KOPT-K1 (cell line): Measurements from ENCODE around the gene PGBD5.

Experiments
- H3K27ac ChIP-seq: fragments of 200-600 bp; sonication (generic); 2 replicates; pipeline ENCODE4 v1.5.1; 2016; ENCODE audit warnings: antibody characterized with exemption, mild to moderate bottlenecking, low read depth, low read length; ENCODE audit not compliant: poor library complexity, severe bottlenecking
- H3K36me3 ChIP-seq: fragments of 200-600 bp; sonication (generic); 2 replicates; pipeline ENCODE4 v1.5.1; 2017; ENCODE audit warnings: antibody characterized with exemption, mild to moderate bottlenecking, low read length, moderate library complexity; ENCODE audit not compliant: insufficient read depth
- H3K9me3 ChIP-seq: fragments of 200-600 bp; sonication (generic); 2 replicates; pipeline ENCODE4 v1.5.1; 2017; ENCODE audit warnings: antibody characterized with exemption, low read length, mild to moderate bottlenecking; ENCODE audit not compliant: insufficient read depth, poor library complexity, severe bottlenecking

The PGBD5 gene

GRCh38 chr1:230326971-230327891 lies 98.9 kb downstream of the PGBD5 start:
- Histone ChIP-seq H3K36me3 (no peaks in the 10 kb centered on the region), H3K9me3 (no peaks in the 10 kb centered on the region), H3K27ac (no peak overlapping the region)

DNA sequence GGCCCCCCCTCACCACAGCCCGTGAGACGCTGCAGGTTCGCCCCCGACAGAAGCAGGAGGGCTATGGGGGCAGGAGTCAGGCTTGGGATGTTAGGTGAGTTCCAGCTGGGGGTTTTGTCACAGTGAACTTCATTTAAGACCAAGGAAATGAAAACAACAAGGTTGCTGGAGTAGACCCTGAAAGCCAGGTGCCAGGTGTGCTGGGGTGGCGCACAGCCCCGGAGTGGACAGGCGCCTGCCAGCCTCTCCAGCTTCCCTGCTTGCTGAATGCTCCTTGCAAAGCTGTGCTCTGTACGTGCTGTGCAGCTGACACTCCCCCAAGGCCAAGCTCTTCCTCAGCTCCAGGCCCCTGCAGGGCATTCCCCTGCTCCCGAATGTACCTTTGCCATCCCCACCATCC lies 102.4 kb downstream of the PGBD5 start:
- Histone ChIP-seq H3K27ac (no peak overlapping the region), H3K36me3 (no peaks in the 10 kb centered on the region), H3K9me3 (no peaks in the 10 kb centered on the region)

- H3K9me3 ChIP-seq: no peaks in the 10 kb centered on the region
- H3K36me3 ChIP-seq: no peaks in the 10 kb centered on the region
- no peak overlapping the region for H3K27ac ChIP-seq
Observed at GRCh38 chr1:230322967-230323547, 103.1 kb downstream of the PGBD5 start.

DNA sequence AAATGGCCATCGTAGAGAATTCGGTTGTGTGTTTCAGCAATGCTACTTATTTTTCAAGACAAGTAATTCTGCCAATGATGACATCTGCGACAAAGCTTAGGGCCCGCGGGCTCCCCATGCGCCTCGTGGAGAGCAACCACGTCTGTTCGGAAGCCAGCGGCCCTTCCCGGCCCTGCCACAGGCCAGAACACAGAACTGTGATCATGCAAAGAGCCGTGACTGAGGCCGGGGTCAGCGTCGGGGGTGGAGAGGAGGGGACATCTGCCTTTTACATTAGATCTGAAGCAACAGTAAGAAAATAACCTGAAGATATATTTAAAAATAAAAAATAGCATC lies 103.7 kb downstream of the PGBD5 start:
- H3K27ac ChIP-seq: no peak overlapping the region
- H3K36me3 ChIP-seq: no peaks in the 10 kb centered on the region
- no peaks in the 10 kb centered on the region for H3K9me3 ChIP-seq

DNA sequence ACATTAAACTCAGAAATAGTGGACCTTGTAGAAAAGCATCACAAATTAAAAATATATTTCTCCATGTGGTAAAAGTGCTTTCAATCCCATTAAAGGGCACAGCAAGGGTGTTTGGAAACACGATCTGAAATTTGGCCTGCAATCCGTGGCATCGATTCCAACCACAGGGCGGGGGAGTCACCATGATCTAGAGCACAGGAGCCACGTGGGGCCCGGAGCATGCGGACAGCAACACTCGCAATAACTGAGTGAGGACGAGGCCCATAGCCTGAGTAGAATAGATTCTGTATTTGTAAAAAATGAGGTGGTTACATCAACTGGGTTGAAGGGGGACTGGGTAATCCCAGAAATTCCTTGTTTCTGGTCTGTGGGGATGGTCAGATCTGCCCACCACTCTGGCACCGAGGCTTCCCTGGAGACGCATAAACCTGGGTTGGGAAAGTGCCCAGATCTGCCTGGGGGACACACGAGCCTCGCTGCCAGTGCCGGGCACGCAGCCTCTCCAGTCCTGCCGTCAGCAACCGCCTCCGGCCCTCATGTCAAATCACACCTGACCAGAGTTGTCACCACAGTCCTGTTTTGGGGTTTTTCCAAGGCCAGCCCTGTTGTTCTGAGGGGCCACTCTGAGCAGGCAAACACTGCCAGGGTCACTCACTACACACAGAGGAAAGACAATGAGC lies 104.3 kb downstream of the PGBD5 start:
- no peaks in the 10 kb centered on the region for H3K36me3 ChIP-seq
- no peaks in the 10 kb centered on the region for H3K9me3 ChIP-seq
- H3K27ac ChIP-seq: no peak overlapping the region

GRCh38 chr1:230321341-230321740 lies 104.8 kb downstream of the PGBD5 start:
- Histone ChIP-seq H3K27ac (no peak overlapping the region), H3K9me3 (no peaks in the 10 kb centered on the region), H3K36me3 (no peaks in the 10 kb centered on the region)

DNA sequence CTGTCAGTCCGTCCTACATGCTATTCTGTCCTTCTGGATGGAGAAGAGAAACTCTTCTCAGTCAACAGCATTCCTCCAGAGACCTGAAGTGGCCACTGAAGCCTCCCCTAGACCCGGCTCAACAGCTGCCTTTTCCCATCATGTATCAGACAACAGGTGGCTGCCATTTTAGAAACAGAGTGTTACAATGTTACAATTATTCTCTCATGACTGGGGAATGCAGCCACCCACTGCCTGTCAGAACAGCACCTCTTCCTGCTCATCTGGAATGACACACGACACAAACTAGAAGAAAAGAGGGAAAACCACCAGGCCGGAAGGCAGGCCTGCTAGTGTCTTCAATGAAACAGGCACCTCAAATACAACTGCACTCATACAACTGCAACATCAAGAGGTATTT lies 105.3 kb downstream of the PGBD5 start:
- no peaks in the 10 kb centered on the region for H3K36me3 ChIP-seq
- H3K9me3 ChIP-seq: no peaks in the 10 kb centered on the region
- no peak overlapping the region for H3K27ac ChIP-seq

- Histone ChIP-seq H3K9me3 (no peaks in the 10 kb centered on the region), H3K36me3 (no peaks in the 10 kb centered on the region), H3K27ac (no peak overlapping the region)
Observed at GRCh38 chr1:230319014-230319747, 107.0 kb downstream of the PGBD5 start.

GRCh38 chr1:230317823-230318819 lies 108.0 kb downstream of the PGBD5 start:
- no peaks in the 10 kb centered on the region for H3K36me3 ChIP-seq
- no peak overlapping the region for H3K27ac ChIP-seq
- no peaks in the 10 kb centered on the region for H3K9me3 ChIP-seq

GRCh38 chr1:230316864-230317745 lies 109.0 kb downstream of the PGBD5 start:
- H3K36me3 ChIP-seq: no peaks in the 10 kb centered on the region
- no peaks in the 10 kb centered on the region for H3K9me3 ChIP-seq
- no peak overlapping the region for H3K27ac ChIP-seq

DNA sequence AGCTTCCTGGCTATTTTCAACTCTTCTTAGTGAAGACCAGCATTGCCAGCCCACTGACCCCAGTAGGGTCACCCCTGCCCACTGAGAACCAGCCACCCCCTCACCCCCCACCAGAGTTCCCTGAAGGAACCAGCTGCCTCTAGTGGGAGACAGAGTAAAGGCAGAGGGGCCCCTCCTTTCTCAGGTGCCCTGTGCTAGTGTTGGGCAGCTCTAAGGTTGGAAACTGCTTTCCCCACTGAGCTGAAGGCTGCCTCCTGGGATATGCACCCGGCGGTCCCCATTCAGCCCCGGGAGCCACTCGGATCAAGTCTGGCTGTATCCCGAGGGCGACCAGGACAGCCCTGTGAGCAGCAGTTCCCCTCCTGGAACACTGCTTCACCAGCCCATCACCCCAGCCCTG lies 111.0 kb downstream of the PGBD5 start:
- Histone ChIP-seq H3K27ac (no peak overlapping the region), H3K36me3 (no peaks in the 10 kb centered on the region), H3K9me3 (no peaks in the 10 kb centered on the region)

GRCh38 chr1:230314142-230314470 lies 112.0 kb downstream of the PGBD5 start:
- Histone ChIP-seq H3K9me3 (no peaks in the 10 kb centered on the region), H3K27ac (no peak overlapping the region), H3K36me3 (no peaks in the 10 kb centered on the region)

- no peaks in the 10 kb centered on the region for H3K9me3 ChIP-seq
- H3K27ac ChIP-seq: no peak overlapping the region
Observed at GRCh38 chr1:230313453-230314141, 112.5 kb downstream of the PGBD5 start.

More at GRCh38 chr1:230313453-230314141, 112.5 kb downstream of the PGBD5 start:
- H3K36me3 ChIP-seq: no peaks in the 10 kb centered on the region
